HAP-1 (cell line): ENCODE measurements around the gene LRRC8E.
A peak's percentile ranks its signal among the peaks of the same experiment; 100 is the strongest.

ENCODE experiments used
- DNase-seq, 2 experiments: peaks; one replicate each; pipeline ENCODE4 v3.0.0-alpha.2; 2016 to 2020; ENCODE audit warnings: low spot score in 2 of 2
- H3K27me3 ChIP-seq: fragments of 250-450 bp; sonication (Bioruptor Pico); 2 replicates; pipeline ENCODE4 v1.5.1; 2020; ENCODE audit warnings: low read depth, mild to moderate bottlenecking, moderate library complexity
- H3K36me3 ChIP-seq: fragments of 250-450 bp; sonication (Bioruptor Pico); replicated peaks from 2 replicates; pipeline ENCODE4 v1.5.1; 2020; ENCODE audit warnings: mild to moderate bottlenecking
- H3K4me1 ChIP-seq: fragments of 250-450 bp; sonication (Bioruptor Pico); 2 replicates; pipeline ENCODE4 v1.5.1; 2020; ENCODE audit warnings: mild to moderate bottlenecking
- H3K4me3 ChIP-seq: fragments of 250-450 bp; sonication (Bioruptor Pico); 2 replicates; pipeline ENCODE4 v1.5.1; 2020; ENCODE audit warnings: mild to moderate bottlenecking, moderate library complexity
- H3K9me3 ChIP-seq: fragments of 250-450 bp; sonication (Bioruptor Pico); 2 replicates; pipeline ENCODE4 v1.5.1; 2020; ENCODE audit warnings: mild to moderate bottlenecking, moderate library complexity
- in situ Hi-C: fragments of 300-500 bp; cut with MboI; formaldehyde crosslinking; loops from 3 replicates; pipeline ENCODE4 v1.14.3; 2020; ENCODE audit warnings: low sequenced_read_pairs, inconsistent platforms, mixed read lengths

The LRRC8E gene

DNA sequence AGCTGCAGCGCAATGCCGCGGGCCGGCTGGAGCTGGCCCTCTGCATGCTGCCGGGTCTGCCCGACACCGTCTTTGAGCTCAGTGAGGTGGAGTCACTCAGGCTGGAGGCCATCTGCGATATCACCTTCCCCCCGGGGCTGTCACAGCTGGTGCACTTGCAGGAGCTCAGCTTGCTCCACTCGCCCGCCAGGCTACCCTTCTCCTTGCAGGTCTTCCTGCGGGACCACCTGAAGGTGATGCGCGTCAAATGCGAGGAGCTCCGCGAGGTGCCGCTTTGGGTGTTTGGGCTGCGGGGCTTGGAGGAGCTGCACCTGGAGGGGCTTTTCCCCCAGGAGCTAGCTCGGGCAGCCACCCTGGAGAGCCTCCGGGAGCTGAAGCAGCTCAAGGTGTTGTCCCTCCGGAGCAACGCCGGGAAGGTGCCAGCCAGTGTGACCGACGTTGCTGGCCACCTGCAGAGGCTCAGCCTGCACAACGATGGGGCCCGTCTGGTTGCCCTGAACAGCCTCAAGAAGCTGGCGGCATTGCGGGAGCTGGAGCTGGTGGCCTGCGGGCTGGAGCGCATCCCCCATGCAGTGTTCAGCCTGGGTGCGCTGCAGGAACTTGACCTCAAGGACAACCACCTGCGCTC, 11.6 kb downstream of the LRRC8E start:
- peaks cover 10% of the 10 kb centered on the region for H3K36me3 ChIP-seq
- H3K27me3 ChIP-seq = no peaks in the 10 kb centered on the region
- no peaks in the 10 kb centered on the region for H3K9me3 ChIP-seq
- in situ Hi-C loops = no loop called here
- peaks cover 11% of the 10 kb centered on the region for H3K4me1 ChIP-seq
- no peak for DNase-seq
- H3K4me3 ChIP-seq = no peak overlapping the region

DNA sequence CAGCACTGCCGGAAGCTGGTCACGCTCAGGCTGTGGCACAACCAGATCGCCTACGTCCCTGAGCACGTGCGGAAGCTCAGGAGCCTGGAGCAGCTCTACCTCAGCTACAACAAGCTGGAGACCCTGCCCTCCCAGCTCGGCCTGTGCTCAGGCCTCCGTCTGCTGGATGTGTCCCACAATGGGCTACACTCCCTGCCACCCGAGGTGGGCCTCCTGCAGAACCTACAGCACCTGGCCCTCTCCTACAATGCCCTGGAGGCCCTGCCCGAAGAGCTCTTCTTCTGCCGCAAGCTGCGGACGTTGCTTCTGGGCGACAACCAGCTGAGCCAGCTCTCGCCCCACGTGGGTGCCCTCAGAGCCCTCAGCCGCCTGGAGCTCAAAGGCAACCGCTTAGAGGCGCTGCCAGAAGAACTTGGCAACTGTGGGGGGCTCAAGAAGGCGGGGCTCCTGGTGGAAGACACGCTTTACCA, 12.1 kb downstream of the LRRC8E start:
- H3K36me3 ChIP-seq = peaks cover 10% of the 10 kb centered on the region
- no peaks in the 10 kb centered on the region for H3K27me3 ChIP-seq
- H3K4me1 ChIP-seq = peaks cover 15% of the 10 kb centered on the region
- no peak for DNase-seq
- in situ Hi-C loops = no loop called here
- H3K9me3 ChIP-seq = no peaks in the 10 kb centered on the region
- no peak overlapping the region for H3K4me3 ChIP-seq

DNA sequence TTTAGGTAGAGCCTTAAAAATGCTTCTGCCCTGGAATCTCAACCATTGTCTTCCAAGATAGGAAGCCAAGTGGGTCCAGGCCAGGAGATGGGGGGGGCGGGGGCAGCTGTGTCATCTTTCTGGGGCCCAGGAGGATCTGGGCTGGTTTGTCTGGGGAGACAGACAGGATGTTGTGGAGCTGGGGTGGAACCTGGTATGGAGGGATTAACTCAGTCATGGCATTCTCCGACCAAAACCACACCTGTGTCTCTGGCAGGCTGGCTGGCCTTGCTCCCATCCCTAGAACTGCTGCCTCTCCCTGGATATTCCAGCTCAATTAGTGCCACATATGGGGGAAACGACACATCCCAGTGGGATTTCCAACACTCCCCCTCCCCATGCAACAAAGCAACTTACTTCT, 12.6 kb downstream of the LRRC8E start:
- in situ Hi-C loops = no loop called here
- no peaks in the 10 kb centered on the region for H3K27me3 ChIP-seq
- H3K4me1 ChIP-seq = peaks cover 15% of the 10 kb centered on the region
- DNase-seq = no peak
- no peaks in the 10 kb centered on the region for H3K9me3 ChIP-seq
- H3K4me3 ChIP-seq = no peak overlapping the region
- H3K36me3 ChIP-seq = peaks cover 10% of the 10 kb centered on the region

DNA sequence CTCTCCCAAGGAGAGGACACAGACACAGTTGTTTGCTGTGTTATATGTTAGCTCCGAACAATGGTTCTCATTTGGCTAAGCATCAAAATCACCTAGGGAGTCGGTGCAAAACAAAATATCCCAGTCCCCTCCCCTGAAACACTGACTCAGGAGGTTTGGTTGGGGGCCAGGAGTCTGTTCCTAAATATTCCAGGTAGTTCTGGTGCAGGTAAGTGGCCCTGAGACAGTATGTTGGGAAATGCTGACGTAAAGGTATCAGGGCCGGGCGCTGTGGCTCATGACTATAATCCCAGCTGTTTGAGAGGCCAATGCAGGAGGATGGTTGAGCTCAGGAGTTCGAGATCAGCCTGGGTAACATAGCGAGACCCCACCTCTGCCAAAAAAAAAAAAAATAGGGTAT, 13.0 kb downstream of the LRRC8E start:
- Histone ChIP-seq H3K27me3 (no peaks in the 10 kb centered on the region), H3K36me3 (peaks cover 13% of the 10 kb centered on the region), H3K4me3 (no peak overlapping the region), H3K4me1 (peaks cover 15% of the 10 kb centered on the region), H3K9me3 (no peaks in the 10 kb centered on the region)
- in situ Hi-C loops = no loop called here
- no peak for DNase-seq

DNA sequence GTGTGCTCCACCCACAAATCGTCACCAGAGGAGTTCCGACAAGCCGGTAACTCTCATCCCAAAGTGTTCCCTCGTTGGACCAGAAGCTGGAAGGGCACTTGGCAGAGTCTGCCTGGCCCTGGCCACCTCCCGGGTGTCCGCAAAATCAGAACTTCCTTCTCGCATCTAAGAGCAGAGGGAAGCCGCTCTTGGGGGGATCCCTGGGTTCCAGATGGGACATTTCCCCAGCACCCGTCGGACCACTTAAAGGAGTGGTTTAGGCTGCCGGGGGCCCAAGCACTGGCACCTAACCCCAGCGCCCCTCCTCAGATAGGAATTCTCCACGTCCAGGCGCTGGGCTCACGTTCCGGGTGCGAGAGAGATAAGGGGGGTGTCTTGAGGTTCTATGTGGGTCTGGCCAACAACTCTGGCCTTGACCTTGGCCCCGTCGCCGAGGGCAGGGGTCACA, 14.5 kb downstream of the LRRC8E start:
- Histone ChIP-seq H3K36me3 (peaks cover 13% of the 10 kb centered on the region), H3K9me3 (no peaks in the 10 kb centered on the region), H3K27me3 (no peaks in the 10 kb centered on the region), H3K4me3 (peak overlapping the region; percentile 52), H3K4me1 (peaks cover 15% of the 10 kb centered on the region)
- DNase-seq = no peak
- in situ Hi-C loops = no loop called here

DNA sequence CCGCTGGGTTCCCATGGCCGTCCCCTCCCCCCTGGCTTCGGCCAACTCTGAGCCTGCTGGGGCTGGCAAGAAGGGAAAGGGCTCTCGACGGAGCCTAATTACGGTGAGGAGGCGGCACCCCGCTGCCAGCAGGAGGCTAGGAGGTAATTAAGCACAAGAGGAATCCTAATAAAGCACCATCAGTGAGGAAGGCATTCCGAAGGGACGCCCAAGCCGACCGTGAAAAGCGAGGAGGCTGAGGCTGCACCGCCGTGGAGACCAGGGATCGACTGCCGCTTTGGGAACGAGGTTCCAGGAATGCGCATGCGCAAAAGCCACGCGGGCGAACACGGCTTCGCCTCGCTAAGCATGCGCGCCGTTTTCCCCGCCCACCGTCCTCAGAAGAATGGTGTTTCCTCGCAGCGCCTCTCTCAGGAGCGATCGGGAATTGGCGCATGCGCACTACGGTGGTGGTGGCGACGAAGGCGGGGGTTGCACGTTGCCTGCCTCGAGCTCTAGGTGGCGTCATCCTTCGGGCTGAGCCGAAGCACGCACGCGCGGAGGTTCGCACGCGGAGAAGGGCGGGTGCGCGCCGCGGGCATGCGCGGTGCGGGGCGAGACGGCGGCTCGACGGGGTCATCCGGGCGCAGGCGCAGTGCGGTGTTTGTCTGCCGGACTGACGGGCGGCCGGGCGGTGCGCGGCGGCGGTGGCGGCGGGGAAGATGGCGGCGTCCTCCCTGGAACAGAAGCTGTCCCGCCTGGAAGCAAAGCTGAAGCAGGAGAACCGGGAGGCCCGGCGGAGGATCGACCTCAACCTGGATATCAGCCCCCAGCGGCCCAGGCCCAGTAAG, 15.1 kb downstream of the LRRC8E start, which contains the start of gene MAP2K7:
MAP2K7 (plus strand) TSS at position 634 of the 830 bp plus-strand sequence; CDS start at position 702, 68 bp downstream.
- DNase-seq = peak; percentile 98 to 100
- Histone ChIP-seq H3K4me3 (peak within 1 kb of the TSS; percentile 83), H3K4me1 (peaks cover 15% of the 10 kb centered on the region), H3K27me3 (no peaks in the 10 kb centered on the region), H3K9me3 (no peaks in the 10 kb centered on the region), H3K36me3 (peaks cover 12% of the 10 kb centered on the region)
- in situ Hi-C loops = no loop called here

DNA sequence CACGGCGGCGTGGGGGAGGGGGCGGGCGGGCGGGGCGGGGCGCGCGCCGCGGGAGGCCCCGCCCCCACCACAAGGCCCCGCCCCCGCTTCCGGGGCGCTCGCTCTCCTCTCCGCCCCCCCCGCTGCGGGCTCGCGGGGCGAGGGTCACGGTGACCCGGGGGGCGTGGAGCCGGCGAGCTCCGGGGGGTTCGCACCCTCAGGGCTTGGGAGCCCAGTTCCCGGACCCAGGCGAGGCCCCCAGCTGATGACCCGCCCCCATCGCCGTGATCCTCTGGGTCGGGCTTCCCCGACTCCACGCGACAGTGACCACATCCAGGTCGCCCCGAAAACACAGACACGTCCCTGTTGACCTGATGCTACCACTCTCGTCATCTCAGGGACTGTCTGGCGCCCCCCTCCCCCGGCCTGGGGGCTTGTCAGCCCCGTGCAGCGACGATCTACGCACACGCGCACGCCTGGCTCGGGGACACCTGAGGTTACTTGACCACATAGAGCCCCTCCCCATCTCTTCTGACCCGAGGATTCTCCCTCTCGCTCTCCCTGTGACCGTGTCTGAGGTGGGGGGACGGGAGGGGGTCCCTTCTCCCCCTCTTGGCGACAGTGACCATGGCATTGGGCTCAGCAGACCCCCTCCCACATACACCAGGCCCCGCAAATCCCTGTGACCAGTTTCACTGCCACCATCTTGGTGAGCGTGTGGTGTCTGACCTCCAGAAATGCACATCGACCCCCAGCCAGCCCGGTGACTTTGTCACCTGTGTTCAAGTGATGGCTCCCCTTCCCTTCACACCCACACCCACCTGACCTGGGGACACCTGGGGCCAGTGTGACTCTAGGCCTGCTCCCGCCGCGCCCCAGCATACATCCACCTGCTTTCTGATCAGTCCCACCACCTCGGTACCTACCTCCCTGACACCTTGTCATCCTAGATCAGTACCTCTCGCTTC, 16.0 kb downstream of the LRRC8E start:
- no peaks in the 10 kb centered on the region for H3K27me3 ChIP-seq
- H3K4me3 ChIP-seq = peak overlapping the region; percentile 83
- in situ Hi-C loops = no loop called here
- no peaks in the 10 kb centered on the region for H3K9me3 ChIP-seq
- peak in 1 of 2 experiments; percentile 51 for DNase-seq
- H3K36me3 ChIP-seq = peaks cover 5% of the 10 kb centered on the region; the same call in 1 of the 2 replicates
- H3K4me1 ChIP-seq = peaks cover 15% of the 10 kb centered on the region

DNA sequence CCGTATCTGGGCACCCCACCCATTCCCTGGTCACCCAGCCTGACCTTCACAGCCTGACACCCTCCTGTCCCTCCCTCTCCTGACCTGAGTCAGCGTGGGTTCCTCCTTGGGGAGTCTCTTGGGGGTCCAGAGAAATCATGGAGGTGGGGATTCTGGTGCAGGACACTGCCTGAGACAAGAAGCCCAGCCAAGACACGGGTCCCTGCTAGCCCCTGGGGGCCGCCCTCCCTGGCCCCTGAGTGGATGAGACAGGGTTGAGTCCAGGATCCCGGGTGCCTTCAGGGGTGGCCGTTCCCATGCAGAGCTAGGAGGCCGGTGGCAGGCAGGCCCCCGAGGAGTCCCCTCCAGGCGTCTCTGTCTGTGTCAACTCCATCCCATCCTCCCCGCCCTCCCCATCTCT, 17.0 kb downstream of the LRRC8E start:
- DNase-seq = no peak
- Histone ChIP-seq H3K4me3 (peak overlapping the region; percentile 83), H3K27me3 (no peaks in the 10 kb centered on the region), H3K9me3 (no peaks in the 10 kb centered on the region), H3K4me1 (peaks cover 15% of the 10 kb centered on the region), H3K36me3 (peaks cover 2% of the 10 kb centered on the region)
- in situ Hi-C loops = no loop called here

DNA sequence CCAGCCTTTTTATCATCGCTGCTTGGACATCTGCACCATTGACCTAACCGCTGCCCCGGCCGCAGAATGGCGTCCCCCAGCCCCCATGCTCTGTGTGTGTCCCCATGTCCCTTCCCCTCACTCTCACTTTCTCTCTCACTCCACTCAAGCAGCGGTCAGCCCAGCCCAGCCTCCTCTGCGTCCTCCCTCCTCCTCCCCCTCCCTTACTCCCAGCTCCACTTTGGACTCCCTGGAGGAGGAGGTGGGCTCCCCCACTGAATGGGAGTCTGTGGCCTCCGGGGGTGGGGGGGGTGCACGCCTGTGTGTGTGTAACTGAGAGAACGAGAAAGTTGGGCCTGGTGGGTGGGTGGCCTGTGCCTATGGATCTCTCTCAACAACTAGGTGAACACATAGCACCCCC, 17.5 kb downstream of the LRRC8E start:
- no peaks in the 10 kb centered on the region for H3K27me3 ChIP-seq
- DNase-seq = no peak
- peaks cover 7% of the 10 kb centered on the region for H3K36me3 ChIP-seq
- in situ Hi-C loops = no loop called here
- H3K4me3 ChIP-seq = no peak overlapping the region
- peaks cover 15% of the 10 kb centered on the region for H3K4me1 ChIP-seq
- no peaks in the 10 kb centered on the region for H3K9me3 ChIP-seq

DNA sequence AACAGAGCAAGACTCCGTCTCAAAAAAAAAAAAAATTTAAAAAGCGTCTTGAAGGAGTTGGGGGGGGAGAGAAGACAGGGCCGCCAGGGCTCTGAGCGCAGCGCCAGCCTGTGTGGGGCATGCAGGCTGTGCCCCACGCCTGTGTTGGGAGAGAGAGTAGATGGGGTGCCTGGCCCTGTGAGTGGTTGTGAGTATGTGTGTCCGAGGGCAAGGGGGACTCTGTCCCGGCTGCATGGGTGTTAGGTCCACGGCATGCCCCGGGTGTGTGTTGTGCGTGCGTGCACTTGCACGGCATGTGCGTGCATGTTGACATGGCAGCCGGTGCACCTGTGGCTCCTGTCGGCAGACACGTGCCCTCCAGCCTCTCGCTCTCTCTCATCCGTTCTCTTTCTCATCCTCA, 18.8 kb downstream of the LRRC8E start:
- no peak overlapping the region for H3K4me3 ChIP-seq
- peaks cover 17% of the 10 kb centered on the region for H3K36me3 ChIP-seq
- H3K9me3 ChIP-seq = no peaks in the 10 kb centered on the region
- in situ Hi-C loops = no loop called here
- H3K27me3 ChIP-seq = no peaks in the 10 kb centered on the region
- DNase-seq = no peak
- peaks cover 15% of the 10 kb centered on the region for H3K4me1 ChIP-seq

DNA sequence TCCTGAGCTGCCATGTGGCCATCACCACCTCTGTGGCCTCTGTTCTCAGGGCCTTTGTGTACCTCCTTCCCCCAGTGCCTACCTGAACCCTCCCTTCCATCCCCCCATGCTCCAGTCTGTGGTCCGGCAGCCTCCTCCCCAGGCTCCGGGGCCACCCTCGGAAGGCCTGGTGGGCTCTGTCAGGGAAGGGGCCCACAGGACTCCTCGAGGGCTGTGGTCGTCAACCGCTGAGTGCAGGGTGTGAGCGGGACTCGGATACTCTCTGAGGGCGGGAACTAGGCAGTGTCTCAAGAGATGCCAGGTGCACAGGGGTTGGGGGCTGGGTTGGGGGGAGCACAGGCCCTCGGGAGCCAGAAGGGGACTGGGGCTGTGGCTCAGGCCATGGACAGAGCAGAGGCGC, 19.2 kb downstream of the LRRC8E start:
- no peak for DNase-seq
- H3K4me1 ChIP-seq = peaks cover 13% of the 10 kb centered on the region

DNA sequence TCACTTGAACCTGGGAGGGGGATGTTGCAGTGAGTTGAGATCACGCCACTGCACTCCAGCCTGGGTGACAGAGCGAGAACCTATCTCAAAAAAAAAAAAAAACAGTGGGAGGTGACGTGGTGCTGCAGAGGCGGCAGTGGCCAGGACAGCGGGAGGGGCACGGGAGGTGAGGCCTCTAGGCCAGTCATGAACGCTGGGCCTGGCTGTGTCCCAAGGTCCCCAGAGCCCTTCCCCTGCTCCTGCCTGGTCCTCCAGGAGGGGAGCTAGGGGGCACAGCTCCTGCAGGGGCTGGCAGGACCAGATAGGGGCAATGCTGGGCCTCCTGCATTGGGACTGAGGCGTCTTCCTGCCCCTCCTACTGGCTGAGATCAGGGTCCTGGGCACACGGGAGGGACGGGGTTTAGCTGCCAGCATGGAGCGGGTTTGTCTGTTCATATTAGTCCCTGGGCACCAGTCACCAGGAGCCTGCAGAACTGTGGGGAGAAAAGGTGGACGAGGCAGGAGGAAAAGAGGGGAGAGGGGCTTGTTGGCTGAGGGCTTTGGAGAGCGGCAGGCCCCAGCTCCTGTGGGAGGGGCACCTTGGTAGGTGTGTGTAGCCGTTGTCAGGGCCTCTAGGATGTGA, 19.9 kb downstream of the LRRC8E start:
- no peak for DNase-seq
- Histone ChIP-seq H3K36me3 (peaks cover 21% of the 10 kb centered on the region), H3K27me3 (no peaks in the 10 kb centered on the region), H3K4me3 (no peak overlapping the region), H3K4me1 (peaks cover 8% of the 10 kb centered on the region), H3K9me3 (no peaks in the 10 kb centered on the region)
- in situ Hi-C loops = no loop called here

More for the DNA sequence above, 19.2 kb downstream of the LRRC8E start:
- peaks cover 18% of the 10 kb centered on the region for H3K36me3 ChIP-seq
- H3K4me3 ChIP-seq = no peak overlapping the region
- in situ Hi-C loops = no loop called here
- H3K27me3 ChIP-seq = no peaks in the 10 kb centered on the region
- no peaks in the 10 kb centered on the region for H3K9me3 ChIP-seq
